ENCODE results near the gene INKA1. TPM values are rescaled to one million over a fixed set of nuclear protein-coding genes. Genes with fewer than 3 reads are reported as not detected.
"Not testable (repeated sequence)": the region's sequence is repeated elsewhere in the genome, so short reads cannot be mapped to it uniquely, and the experiment has no call there.

Gene INKA1
- total RNA-seq, 1 donor from 2014 or later: 12.5 TPM

- peaks cover 0 to 15% of the 10 kb centered on the region in 2 donors for H3K36me3 ChIP-seq
- intact Hi-C loops (cut with DNase I): no loop called here
- no peak overlapping the region for H3K4me3 ChIP-seq
- H3K4me1 ChIP-seq: peaks cover 39% of the 10 kb centered on the region
- no peak for TF ChIP-seq CTCF (IDR thresholded peaks at IDR 0.05)
- TF ChIP-seq POLR2AphosphoS5 (IDR thresholded peaks at IDR 0.05; ENCODE audit: insufficient read depth in 1 of 2, low read depth in 1 of 2): no peak
- no peak for TF ChIP-seq POLR2A (IDR thresholded peaks at IDR 0.05)
- H3K9me3 ChIP-seq: no peaks in the 10 kb centered on the region
- H3K27ac ChIP-seq: no peak overlapping the region
- no peak for DNase-seq (ENCODE audit: extremely low spot score in 2 of 2)
- H3K27me3 ChIP-seq: no peaks in the 10 kb centered on the region
Measured at GRCh38 chr3:49772703-49773102, 30.4 kb upstream of the INKA1 start.

GRCh38 chr3:49775538-49775937, 27.5 kb upstream of the INKA1 start:
- intact Hi-C loops (cut with DNase I): no loop called here
- Histone ChIP-seq H3K4me3 (no peak overlapping the region), H3K4me1 (peaks cover 47% of the 10 kb centered on the region), H3K9me3 (no peaks in the 10 kb centered on the region), H3K27me3 (no peaks in the 10 kb centered on the region), H3K27ac (no peak overlapping the region), H3K36me3 (peaks cover 0 to 17% of the 10 kb centered on the region in 2 donors)
- TF ChIP-seq CTCF (IDR thresholded peaks at IDR 0.05) (no peak), POLR2A (IDR thresholded peaks at IDR 0.05) (no peak), POLR2AphosphoS5 (IDR thresholded peaks at IDR 0.05; ENCODE audit: insufficient read depth in 1 of 2, low read depth in 1 of 2) (no peak)
- no peak for DNase-seq (ENCODE audit: extremely low spot score in 2 of 2)

GRCh38 chr3:49776101-49776500, 27.0 kb upstream of the INKA1 start:
- DNase-seq (ENCODE audit: extremely low spot score in 2 of 2): not testable (repeated sequence)

GRCh38 chr3:49779358-49780079, 23.5 kb upstream of the INKA1 start:
- intact Hi-C loops (cut with DNase I): no loop called here
- DNase-seq (ENCODE audit: extremely low spot score in 2 of 2): no peak
- H3K4me1 ChIP-seq: peaks cover 70% of the 10 kb centered on the region
- no peaks in the 10 kb centered on the region for H3K27me3 ChIP-seq
- TF ChIP-seq POLR2AphosphoS5 (IDR thresholded peaks at IDR 0.05; ENCODE audit: insufficient read depth in 1 of 2, low read depth in 1 of 2): no peak
- TF ChIP-seq POLR2A (IDR thresholded peaks at IDR 0.05): no peak
- TF ChIP-seq CTCF (IDR thresholded peaks at IDR 0.05): no peak
- no peak overlapping the region for H3K4me3 ChIP-seq
- H3K36me3 ChIP-seq: peaks cover 0 to 25% of the 10 kb centered on the region in 2 donors
- H3K27ac ChIP-seq: no peak overlapping the region
- no peaks in the 10 kb centered on the region for H3K9me3 ChIP-seq

More at GRCh38 chr3:49776101-49776500, 27.0 kb upstream of the INKA1 start:
- H3K4me1 ChIP-seq: peaks cover 50% of the 10 kb centered on the region
- H3K4me3 ChIP-seq; H3K9me3 ChIP-seq; intact Hi-C loops (cut with DNase I); H3K27me3 ChIP-seq; H3K27ac ChIP-seq: not testable (repeated sequence)
- peaks cover 0 to 21% of the 10 kb centered on the region in 2 donors for H3K36me3 ChIP-seq

GRCh38 chr3:49780080-49780974, 22.7 kb upstream of the INKA1 start:
- intact Hi-C loops (cut with DNase I): no loop called here
- Histone ChIP-seq H3K9me3 (no peaks in the 10 kb centered on the region), H3K4me3 (no peak overlapping the region), H3K27ac (no peak overlapping the region), H3K27me3 (no peaks in the 10 kb centered on the region), H3K4me1 (peaks cover 74% of the 10 kb centered on the region), H3K36me3 (peaks cover 0 to 25% of the 10 kb centered on the region in 2 donors)
- TF ChIP-seq CTCF (IDR thresholded peaks at IDR 0.05): no peak
- no peak for TF ChIP-seq POLR2A (IDR thresholded peaks at IDR 0.05)
- no peak for TF ChIP-seq POLR2AphosphoS5 (IDR thresholded peaks at IDR 0.05; ENCODE audit: insufficient read depth in 1 of 2, low read depth in 1 of 2)
- DNase-seq (ENCODE audit: extremely low spot score in 2 of 2): no peak

- H3K27me3 ChIP-seq; DNase-seq (ENCODE audit: extremely low spot score in 2 of 2); H3K9me3 ChIP-seq; intact Hi-C loops (cut with DNase I); H3K4me3 ChIP-seq; H3K27ac ChIP-seq: not testable (repeated sequence)
- peaks cover 0 to 25% of the 10 kb centered on the region in 2 donors for H3K36me3 ChIP-seq
- H3K4me1 ChIP-seq: peaks cover 71% of the 10 kb centered on the region
Measured at GRCh38 chr3:49780975-49781365, 22.1 kb upstream of the INKA1 start.

All from vagina (tissue), 2 donors.